NCI-H226 (cell line): ENCODE data around the gene DBH.
A peak's percentile ranks its signal among the peaks of the same experiment; 100 is the strongest.

Experiments
- DNase-seq: peaks from one replicate; pipeline ENCODE4 v3.0.0-alpha.2; 2015

DBH gene

DNA sequence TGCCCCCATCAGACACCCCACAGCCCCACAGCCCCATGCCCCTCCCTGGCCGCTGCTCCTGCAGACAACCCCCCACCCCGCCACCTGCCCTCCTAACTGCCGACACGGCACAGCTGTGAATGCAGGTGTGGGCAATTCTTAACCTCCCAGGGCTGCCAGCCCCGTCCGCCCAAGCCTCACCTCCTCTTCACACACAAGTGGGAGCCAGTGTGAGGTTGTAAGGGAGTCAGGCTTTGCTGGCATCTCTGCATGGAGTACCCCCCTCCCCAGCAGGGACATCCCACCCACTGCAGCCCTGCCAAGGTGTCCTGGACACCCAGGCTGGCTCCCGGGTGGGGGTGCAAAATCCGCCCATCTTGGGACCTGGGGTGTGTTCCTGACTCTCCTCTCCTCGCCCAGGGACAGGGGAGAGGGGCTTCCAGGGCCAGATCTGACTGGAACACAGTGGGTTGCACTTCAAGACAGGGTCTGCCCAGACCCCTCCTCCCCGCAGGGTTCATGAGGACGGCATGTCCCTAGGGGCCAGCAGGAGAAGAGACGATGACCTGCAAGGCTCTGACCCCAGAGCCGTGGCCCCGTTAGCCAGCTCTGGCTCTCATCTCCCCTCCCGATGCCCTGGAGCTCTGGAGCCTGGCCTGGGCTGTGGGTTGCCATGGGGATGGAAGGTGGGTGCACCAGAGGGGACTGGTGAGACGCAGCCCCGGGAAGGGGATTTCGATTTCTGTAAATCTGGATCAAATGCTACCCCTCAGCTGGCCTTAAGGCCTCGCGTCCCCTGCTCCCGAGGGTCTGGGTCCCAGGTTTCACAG is 67.6 kb downstream of the DBH start:
- no peak for DNase-seq

DNA sequence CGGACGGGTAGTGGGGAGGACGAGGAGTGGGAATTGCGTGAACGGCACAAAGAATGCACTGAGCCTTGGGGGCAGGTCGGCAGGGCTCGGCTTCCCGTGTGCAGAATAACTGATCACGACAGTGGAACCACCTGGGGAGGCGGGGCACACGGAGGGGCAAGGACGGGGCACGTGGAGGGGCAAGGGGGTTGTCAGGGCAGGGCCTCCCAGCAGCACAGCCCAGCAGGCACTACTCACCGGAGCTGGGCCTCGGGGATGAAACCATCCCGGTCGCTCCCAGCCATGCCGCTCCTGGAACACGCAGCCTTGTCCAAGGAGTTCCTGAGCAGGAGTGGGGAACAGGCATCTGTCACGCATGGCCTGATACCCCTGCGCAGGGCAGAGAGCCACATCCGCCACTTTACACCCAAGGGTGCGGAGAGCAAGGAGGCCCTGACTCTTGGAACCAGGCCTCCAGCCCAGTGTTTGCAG is 68.6 kb downstream of the DBH start:
- no peak for DNase-seq

- no peak for DNase-seq
Observed at GRCh38 chr9:133705576-133705975, 69.4 kb downstream of the DBH start.

DNA sequence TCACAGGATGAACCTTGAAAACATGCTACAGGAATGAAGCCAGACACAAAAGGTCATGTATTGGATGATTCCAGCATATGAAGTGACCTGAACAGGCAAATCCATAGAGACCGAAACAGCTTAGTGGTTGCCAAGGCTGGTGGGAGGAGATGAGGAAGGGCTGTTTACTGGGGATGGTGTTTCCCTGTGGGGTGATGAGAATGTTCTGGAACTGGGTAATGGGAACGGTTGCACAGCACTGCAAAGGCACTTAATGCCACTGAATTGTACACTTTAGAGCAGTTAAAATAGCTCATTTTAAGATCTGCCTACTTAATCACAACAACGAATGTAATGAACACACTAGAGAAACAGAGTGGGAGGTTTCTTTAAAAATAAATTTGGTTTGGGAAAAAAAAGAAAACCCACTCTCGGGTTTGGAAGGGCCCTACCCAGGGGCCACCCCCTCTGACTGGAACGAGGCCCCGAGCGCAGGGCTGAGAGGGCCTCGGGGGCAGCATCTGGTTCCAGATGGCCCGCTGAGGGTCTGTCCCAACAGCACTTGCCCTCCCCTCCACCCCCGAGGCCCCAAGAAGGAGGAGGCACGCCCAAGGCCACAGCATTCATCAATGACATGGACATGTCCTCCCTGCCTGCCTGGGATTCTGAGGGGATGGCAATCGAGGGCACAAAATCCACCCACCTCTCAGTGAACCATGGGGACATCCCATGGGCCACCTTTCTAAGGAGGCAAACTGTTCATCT is 70.3 kb downstream of the DBH start:
- DNase-seq, result no peak

GRCh38 chr9:133707065-133707762 is 71.1 kb downstream of the DBH start:
- DNase-seq, result peak; percentile 63

DNA sequence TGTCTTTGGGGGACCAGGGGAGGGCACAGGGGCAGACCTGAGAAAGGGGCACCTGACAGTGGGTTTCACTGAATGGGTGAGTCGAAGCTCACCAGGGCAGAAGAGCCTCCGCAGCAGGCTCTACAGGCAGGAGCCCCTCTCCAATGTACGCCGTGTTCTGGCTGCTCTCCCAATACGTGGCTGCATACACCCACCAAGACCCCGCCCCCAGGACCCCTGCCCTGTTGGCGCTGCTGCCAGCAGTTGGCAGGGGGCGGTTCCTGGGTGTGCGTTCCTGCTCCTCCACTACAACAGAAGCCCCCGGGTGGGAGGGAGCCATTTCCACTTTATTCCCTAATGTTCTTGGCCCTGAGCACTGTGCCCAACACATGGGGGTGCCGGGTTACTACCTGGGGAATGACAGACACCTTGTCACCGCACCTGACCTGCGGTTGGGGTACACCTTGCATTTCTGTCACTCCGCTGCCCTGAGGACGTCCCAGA is 71.6 kb downstream of the DBH start:
- DNase-seq, result no peak

GRCh38 chr9:133708246-133709014 is 72.3 kb downstream of the DBH start:
- DNase-seq, result no peak
